Islet of Langerhans (tissue), 1 donor: ENCODE measurements around the gene SMIM20.
"Not testable (repeated sequence)": the region's sequence is repeated elsewhere in the genome, so short reads cannot be mapped to it uniquely, and the experiment has no call there.

Source experiments
- FAIRE-seq: peaks from one replicate; lab custom pipeline; 2011; peaks lifted over from hg19 to GRCh38; lab: Jason Lieb, UNC

SMIM20 gene

DNA sequence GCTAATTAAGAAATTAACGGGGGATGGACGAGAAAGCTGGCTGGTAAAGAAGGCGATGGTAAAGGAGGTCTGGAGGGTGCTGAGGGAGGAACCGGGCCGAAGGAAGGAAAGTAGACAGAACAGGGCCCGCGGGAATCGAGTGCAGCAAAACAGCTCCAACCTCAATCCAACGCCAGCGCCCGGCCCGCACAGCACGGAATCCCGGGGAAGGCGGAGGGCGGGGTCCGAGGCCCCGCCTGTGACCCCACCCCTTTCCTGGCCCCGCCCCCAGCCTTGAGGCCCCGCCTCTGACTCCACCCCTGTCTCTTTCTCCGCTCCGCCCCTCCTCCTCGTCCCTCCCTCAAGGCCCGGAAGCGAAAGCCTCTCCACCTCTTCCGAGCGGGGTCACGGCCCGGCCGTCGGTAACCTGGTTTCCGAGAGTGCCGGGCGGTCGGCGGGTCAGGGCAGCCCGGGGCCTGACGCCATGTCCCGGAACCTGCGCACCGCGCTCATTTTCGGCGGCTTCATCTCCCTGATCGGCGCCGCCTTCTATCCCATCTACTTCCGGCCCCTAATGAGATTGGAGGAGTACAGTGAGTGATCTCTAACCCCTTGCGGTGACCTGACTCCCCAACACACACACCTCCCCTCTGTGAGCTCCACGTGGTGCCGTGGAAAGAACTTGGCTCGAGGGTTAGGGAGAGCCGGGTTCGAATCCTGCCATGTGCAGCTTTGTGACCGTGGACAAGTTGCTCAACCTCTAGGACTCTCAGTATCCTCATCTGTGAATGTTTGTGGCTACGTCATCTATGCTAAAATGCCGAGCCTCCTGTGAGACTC, at the start of gene SMIM20:
Gene SMIM20, plus strand, starts transcription at position 370 of the 819 bp plus-strand sequence. Its CDS starts 94 bp downstream, at position 464.
- FAIRE-seq: no peak

DNA sequence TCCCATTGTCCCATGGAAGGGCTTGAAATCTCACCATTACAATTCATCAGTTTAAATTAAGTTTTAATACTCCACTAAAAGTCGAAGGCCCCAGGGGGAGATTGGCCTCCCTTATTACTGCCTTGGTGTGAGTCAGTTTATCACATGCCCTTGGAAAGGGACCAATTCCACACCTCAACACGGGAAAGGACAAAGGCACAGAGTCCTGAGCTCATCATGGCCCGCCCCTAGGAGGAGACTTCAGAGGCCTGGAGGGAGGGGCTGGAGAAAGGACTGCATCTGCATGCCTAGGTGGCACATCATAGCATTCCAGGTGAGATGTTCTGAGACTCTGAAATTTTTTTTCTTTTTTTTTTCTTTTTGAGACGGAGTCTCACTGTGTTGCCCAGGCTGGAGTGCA, 48.4 kb upstream of the SMIM20 start:
- FAIRE-seq: no peak

DNA sequence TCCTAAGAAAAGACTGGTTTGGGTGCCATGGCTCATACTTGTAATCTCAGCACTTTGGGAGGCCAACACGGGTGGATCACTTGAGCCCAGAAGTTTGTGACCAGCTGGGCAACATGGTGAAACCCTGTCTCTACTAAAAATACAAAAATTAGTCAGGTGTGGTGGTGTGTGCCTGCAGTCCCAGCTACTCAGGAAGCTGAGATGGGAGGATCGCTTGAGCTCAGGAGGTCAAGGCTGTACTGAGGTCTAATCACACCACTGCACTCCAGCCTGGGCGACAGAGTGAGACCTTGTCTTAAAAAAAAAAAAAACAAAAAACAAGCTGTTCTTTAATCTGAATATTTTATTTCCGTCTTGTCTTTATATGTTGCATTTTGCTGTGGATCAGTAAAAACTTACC, 47.6 kb upstream of the SMIM20 start:
- FAIRE-seq: not testable (repeated sequence)

DNA sequence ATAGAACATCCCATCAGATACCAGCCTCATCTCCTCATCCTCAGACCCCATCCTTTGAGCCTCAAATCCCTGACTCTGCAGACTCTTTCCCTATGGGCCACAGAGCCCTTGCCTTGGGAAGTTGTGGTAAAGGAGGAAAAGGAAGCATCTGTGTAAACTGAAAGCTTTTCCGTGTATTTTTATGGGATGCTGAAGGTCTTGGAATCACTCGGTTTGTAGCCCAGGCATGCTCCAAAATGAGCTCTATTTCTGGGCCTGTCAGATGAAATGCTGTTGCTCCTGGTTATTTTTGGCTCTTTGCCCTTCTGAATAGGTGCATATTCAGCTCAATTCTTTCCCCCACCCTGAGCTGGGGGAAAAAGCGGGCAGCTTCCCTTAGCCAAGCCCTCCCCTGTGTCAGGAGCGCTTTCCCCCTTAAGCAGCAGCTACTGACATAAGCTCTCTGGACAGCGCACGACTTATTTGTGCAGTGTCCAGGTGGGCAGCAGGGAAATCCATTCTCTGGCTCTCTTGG, 46.2 kb upstream of the SMIM20 start:
- FAIRE-seq: no peak

DNA sequence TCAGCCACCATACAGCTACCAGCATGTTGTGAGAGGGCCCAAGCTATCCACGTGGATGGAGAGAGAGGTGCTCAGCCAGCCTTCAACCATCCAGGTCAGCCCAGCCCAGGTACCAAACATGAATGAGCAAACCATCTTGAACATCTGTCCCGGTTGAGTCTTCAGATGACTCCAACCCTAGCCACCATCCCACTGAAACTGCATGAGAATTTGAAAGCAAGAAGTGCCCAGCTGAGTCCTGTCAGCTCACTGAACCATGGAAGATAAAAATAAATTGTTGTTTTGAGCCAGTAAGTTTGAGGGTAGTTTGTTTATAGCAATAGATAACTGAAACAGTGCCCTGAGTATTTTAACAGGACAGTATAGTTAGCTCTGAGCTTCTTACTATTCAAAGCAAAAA, 43.9 kb upstream of the SMIM20 start:
- no peak for FAIRE-seq

DNA sequence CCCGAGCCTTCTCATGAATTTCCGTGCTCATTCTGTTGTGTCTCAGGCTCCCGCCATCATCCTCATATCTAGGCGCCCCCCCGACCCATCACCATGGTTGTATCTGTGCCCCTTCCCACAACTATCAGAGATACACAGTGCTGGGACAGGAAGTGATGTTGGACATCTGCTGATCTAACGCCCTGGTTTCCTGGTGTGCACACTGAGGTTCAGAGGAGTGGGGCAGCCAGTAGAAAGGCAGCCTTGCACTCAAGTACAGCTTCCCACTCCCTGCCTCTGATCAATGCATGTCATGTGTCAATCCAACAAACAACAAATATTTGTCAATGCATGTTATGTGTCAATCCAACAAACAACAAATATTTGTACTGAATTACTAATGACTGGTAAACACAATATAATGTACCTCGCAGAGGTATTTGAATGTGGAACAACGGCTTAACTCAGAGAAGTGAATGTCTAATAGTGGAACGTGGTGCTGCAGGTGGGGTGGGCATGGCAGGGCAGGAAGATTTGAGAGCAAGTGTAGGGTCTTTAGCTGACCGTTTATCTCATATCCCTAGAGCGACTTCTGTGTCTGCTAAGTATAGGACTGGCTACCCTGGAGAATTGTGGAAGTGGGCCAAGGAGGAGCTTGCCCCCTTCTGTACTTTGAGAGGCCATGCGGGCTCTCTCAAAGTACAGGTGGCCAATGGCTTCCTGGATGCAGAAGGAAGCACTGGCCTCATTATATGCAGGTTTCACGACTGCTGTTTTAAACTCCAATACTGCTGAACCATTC, 41.0 kb upstream of the SMIM20 start:
- no peak for FAIRE-seq

DNA sequence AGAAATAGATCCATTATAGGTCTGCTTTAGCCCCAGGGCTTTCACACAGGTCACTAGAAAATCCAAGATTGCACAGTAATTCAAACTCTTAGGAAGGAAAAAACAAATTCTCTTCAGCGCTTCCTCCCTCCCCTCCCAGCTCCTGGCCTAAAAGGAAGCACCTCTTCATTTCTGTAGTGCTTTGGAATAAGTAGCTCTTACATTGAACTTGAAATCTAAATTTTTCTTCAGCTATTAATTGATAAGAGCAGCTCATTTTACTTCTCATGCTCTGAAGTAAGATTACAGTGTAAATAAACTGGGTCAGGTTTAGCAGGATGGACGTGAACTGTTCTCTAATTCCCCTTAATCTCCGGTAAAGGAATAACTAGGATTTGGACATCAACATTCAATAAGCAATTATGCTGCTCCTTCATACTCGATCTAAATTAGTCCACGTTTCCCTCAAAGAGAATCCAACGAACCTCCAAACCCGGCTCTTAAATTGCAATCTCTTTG, 40.3 kb upstream of the SMIM20 start:
- no peak for FAIRE-seq

DNA sequence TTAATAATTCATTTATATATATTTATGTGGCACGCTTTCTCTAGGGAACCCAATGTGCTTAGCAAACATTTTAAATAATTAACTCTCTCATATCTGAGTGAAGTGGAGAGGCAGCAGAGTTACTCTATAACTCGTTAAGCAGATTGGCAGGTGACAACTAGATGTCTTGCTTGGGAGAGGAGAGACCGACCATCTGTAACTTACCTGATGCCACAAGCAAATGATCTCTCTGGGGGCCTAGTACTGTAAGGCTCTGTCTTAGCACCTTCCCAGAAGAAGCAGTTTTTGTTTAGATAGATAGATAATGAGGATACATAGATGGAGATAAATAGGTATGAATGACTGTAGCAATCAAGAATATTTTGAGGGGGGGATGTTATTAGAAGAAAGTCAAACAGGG, 39.4 kb upstream of the SMIM20 start:
- no peak for FAIRE-seq

DNA sequence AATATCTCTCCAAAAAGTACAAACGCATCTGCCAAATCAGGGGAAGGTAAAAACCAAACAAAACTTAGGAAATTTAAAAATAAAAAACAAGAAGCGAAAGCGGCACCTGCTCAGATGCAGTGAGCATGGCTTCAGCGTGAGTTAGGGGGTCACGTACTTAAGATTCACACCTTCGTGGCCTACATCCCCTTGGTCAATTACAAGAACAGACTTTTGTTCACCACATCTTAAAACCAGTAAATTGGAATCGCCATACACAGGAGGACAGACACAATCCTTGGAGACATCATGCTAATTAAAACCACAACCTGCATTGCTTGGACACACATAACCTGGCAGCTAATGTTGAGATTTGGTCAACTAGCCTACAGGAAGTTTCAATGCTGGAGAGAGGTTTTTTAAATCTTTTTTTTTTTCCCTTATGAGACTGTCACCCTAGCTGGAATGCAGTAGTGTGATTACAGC, 38.7 kb upstream of the SMIM20 start:
- no peak for FAIRE-seq

DNA sequence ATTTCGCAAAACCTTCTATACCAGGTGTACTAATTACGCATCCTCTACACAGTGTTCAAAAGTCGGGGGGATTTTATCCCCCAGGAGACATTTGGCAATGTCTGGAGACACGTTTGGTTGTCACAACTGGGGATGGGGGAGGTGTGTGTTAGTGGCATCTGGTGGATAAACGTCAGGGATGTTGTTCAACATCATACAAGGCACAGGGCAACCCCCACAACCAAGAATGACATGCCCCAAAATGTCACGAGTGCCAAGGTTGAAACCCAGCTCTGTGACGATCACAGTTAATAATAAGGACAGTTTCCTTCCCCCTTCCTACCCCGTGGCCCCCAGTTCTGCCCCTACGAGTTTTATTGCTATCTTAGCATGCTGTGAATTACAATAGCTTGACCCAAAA, 35.3 kb upstream of the SMIM20 start:
- FAIRE-seq: no peak

DNA sequence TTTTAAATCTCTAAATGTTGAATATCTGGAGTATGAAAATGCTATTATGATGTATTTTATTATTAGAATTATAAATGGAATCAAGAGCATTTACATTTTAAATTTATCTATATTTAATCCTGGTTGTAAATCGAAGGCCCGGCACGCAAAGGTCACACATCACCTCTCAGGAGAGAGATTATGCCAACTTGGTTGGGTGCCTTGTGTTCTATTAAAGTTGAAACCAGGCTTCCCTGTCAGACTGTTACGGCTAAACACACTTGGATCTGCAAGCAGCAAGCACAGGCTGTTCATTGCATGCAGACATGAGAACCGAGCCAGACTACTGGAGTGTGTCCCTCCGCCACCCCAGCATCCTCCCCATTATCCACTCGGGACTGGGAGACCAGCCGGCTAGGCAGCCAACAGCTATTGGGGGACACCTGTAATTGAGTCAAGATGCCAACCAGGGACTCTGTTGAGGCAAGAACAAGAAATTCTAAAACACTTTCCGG, 34.9 kb upstream of the SMIM20 start:
- no peak for FAIRE-seq

DNA sequence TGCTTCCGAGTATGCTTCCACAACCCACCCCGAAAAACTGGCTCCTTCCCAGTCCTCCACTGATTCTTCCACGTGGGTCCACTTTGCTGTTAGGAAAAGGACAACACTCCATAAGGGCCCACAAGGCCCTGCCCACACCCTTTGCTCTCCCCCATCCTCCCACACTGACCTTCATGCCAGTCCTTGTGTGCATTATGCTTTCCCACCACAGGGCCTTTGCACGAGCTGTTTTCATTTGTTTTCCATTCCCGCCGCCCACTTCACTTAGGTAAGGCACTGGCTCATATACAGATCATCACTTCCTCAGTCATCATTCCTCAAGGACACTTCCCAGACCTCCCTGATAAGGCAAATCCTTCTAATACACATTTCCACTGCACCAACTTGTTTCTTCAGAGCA, 34.4 kb upstream of the SMIM20 start:
- no peak for FAIRE-seq

DNA sequence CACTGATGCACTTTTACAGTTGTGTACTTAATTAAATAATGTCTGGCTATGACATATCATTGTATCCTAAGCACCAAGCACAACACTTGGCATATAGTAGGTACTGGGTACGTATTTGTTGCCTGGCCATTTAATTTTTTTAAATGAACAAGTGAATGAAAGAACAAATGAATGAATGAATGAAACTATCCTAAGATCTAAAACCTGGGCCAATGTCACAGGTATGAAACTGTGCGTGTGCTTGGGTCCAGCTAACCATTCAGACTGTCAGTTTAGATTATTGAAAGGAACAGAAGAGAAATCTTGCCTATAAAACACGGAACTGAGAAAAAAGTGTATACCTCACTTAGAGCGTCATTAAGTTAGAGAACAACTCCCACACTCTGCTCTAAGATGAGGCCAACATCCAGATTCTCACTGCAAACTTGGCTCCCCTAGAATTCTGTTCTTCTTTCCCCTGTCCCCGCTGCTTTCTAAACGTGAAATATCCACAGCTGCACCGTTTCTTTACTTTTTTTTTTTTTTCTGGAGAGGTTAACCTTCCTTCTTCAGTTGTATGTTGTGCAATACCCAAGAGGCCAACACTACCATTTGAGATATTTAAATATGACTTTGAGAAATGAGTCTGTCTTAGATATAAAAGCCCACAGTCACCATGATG, 33.9 kb upstream of the SMIM20 start:
- FAIRE-seq: no peak

DNA sequence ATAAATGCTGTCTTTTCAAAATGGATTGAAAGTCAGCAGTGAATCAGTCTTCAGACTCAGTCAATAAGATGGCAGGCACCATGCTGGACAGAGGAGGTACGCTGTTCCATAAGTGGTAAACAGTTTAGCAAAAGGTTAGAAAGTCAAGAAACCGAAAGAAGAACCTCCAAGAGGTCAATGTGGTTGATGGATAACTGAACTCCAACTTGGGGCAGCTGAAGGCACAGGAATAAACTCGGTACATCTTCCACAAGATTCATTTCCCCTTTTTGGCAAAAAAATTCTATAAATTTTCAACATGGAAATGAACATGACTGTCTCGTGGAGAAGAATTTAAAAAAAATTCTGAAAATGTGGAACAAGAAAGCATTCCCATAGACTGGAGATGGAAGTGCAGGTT, 32.8 kb upstream of the SMIM20 start:
- FAIRE-seq: no peak

DNA sequence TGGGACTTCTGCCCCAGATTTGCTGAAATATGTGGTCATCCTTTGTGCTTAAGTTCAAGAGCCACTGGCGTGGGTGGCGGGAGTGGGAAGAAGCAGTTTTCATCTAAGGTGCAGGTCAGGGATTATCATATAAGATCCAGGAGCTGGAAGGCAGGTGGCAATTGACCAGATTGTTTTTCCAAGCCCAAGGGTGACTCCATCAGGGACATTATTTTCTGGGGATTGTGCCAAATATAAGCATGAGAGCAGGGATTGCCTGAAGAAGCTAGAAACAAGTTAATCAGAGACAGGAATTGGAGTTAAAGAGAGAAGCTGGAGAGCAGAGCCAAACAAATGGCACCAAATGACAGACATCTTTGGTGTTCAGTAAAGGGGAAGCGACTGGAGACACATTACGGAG, 31.8 kb upstream of the SMIM20 start:
- no peak for FAIRE-seq

DNA sequence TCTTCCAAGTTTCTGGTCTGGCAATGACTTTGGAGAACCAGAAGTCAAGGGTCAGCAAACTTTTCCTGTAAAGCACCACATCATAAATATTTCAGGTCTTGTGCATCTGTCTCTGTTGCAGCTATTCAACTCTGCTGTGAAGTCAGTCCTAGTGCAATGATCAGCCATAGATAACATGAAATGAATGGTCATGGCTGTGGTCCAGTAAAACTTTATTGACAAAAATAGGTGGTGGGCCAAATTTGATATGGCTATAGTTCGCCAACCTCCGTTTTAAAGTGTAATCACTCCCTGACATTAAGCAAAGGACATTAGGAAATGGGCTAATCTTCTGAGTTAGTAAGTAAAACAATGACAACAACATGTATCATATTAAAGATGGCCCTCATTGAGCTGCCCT, 30.5 kb upstream of the SMIM20 start:
- no peak for FAIRE-seq

DNA sequence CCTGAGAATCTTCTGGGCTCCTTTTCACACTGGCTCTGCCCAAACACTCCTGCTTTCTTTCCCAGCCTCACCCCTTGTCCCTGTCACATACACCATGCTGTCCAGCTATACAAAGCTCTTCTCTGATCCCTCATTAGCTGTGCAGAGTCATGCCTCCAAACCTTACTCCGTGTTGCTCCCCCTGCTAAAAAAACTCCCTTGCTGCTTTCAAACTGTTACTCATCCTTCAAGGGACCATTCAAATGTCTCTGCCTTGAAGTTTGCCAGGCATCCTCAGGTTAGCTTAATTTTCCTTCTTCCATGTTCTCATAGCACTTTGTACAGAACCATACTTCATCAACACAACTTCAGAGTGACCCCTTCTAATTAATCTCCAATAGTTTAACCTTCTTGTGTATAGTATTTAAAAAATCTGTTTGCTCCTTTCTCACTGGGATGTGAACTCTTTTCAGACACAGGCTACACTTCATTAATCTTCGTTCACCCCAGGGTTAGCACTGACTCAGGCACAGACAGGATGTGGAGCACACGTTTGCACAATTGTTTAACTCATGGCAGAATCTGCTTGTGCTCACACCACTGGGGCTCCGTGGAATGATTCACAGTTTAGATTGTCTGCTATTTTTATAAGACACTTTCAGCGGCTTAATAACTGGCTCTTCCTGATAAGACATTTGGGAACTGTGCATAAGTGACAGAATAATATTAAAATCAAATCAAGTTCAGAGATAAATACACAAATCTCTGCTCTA, 29.8 kb upstream of the SMIM20 start:
- FAIRE-seq: no peak

DNA sequence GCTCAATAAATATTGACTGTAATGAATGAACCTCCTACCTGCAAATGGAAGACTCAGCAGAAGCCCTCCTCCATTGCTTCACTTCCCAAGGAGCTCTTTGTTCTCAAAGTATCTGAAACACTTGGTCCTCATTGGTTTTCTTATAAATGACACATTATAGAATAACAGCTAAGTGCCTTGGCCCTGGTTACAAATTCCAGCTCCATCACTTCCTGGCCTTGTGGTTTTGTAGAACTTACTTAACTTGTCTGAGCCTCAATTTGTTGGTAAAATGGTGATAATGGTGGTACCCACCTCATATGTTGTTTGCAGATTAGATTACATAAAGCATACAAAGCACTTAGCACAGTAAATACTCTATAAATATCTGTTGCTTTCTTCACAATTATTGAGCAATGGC, 25.2 kb upstream of the SMIM20 start:
- FAIRE-seq: no peak

DNA sequence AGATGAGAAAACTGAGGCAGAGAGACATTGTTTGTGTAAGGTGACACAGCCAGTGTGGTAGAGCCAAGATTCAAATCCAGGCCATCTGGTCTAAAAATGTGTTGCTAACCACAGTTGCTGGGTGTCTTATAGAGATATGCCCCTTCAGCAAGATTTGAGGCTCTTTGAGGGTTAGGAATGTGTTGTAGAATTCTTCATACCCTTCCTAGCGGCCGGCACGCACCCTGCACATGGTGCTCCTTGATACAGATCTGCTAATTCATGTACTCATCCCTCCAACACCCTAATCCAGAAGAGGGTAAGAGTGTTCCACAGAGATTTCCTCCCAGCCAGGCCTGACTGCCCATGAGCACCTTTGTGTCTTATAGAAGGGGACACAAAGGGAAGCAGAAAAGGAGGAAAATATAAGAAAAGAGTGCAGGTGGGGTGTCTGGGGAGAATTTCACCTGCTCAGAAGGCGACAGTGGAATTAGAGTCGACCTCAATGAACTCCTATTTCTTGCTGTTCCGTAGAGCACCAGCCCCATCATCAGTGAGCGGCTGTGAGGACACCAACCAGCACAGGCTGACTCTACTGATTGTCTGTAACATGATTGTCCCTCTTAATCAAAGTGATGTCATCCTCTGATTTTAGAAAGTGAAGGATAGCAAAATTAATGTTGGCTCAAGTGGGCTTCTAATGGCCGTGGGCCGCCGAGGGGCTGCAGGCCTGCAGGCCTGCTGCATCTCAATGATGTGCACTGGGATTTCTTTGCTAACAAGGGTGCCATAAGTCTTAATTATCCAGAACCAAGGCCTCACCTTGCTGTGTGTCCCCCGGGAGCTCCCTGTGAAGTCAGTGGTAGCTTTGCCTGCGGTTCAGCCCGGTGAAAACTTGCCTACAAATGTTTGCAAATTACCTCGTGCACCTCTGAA, 24.2 kb upstream of the SMIM20 start:
- no peak for FAIRE-seq
